Astrocyte (in vitro differentiated cells and primary cell): ENCODE data around the gene CYBC1. TPM values are rescaled to one million over a fixed set of nuclear protein-coding genes. Genes with fewer than 3 reads are reported as not detected.

ENCODE experiments used
- DNase-seq: peaks from one replicate; pipeline ENCODE4 v3.0.0-alpha.2; 2010; ENCODE audit warnings: low read depth
- FAIRE-seq: peaks from 2 replicates; lab custom pipeline; 2011; peaks lifted over from hg19 to GRCh38; lab: Jason Lieb, UNC
- H2AFZ ChIP-seq: 2 replicates; pipeline ENCODE4 v1.6.0; 2012; ENCODE audit warnings: low read depth, low read length, inconsistent platforms
- H3K27ac ChIP-seq: 2 replicates; pipeline ENCODE4 v1.5.1; 2011; ENCODE audit warnings: low read depth, low read length, inconsistent platforms
- H3K27me3 ChIP-seq: 2 replicates; pipeline ENCODE4 v1.6.0; 2011; ENCODE audit warnings: low read length, inconsistent platforms; ENCODE audit not compliant: insufficient read depth
- H3K36me3 ChIP-seq: 2 replicates; pipeline ENCODE4 v1.5.1; 2011; ENCODE audit warnings: low read length, inconsistent platforms; ENCODE audit not compliant: insufficient read depth
- H3K4me1 ChIP-seq: 2 replicates; pipeline ENCODE4 v1.5.1; 2011; ENCODE audit warnings: low read length, inconsistent platforms; ENCODE audit not compliant: insufficient read depth
- H3K4me2 ChIP-seq: 2 replicates; pipeline ENCODE4 v1.6.0; 2012; ENCODE audit warnings: low read length, inconsistent platforms
- H3K4me3 ChIP-seq: 2 replicates; pipeline ENCODE4 v1.5.1; 2011; ENCODE audit warnings: low read depth, mild to moderate bottlenecking, low read length, inconsistent platforms; ENCODE audit not compliant: insufficient read depth
- H3K79me2 ChIP-seq: 2 replicates; pipeline ENCODE4 v1.6.0; 2012; ENCODE audit warnings: mild to moderate bottlenecking, low read length, inconsistent platforms; ENCODE audit not compliant: insufficient read depth
- H3K9ac ChIP-seq: 2 replicates; pipeline ENCODE4 v1.6.0; 2012; ENCODE audit warnings: mild to moderate bottlenecking, low read length, inconsistent platforms
- H3K9me3 ChIP-seq: 2 replicates; pipeline ENCODE4 v1.5.1; 2012; ENCODE audit warnings: low read depth, mild to moderate bottlenecking, low read length, inconsistent platforms; ENCODE audit not compliant: insufficient read depth
- H4K20me1 ChIP-seq: 2 replicates; pipeline ENCODE4 v1.6.0; 2012; ENCODE audit warnings: low read length, inconsistent platforms; ENCODE audit not compliant: insufficient read depth
- H3K27ac Mint-ChIP-seq: one replicate; pipeline ENCODE4 v1.8.0; 2021; ENCODE audit warnings: mild to moderate bottlenecking, mixed read lengths; ENCODE audit not compliant: unreplicated experiment
- H3K27me3 Mint-ChIP-seq: one replicate; pipeline ENCODE4 v1.8.0; 2021; ENCODE audit warnings: low read depth, mixed read lengths; ENCODE audit not compliant: unreplicated experiment
- H3K36me3 Mint-ChIP-seq: one replicate; pipeline ENCODE4 v1.8.0; 2021; ENCODE audit warnings: low read depth, mixed read lengths; ENCODE audit not compliant: unreplicated experiment
- H3K4me1 Mint-ChIP-seq: one replicate; pipeline ENCODE4 v1.8.0; 2021; ENCODE audit warnings: low read depth, mixed read lengths; ENCODE audit not compliant: unreplicated experiment
- H3K4me3 Mint-ChIP-seq: one replicate; pipeline ENCODE4 v1.8.0; 2021; ENCODE audit warnings: mild to moderate bottlenecking, moderate library complexity, mixed read lengths; ENCODE audit not compliant: unreplicated experiment
- H3K9me3 Mint-ChIP-seq: one replicate; pipeline ENCODE4 v1.8.0; 2021; ENCODE audit warnings: mild to moderate bottlenecking, mixed read lengths; ENCODE audit not compliant: unreplicated experiment
- EZH2 ChIP-seq: IDR thresholded peaks from 2 replicates; pipeline ENCODE4 v1.6.1; 2012; ENCODE audit warnings: mild to moderate bottlenecking, low read length, inconsistent platforms; ENCODE audit not compliant: insufficient read depth
- total RNA-seq: library from RNA; stranded (reverse); gene quantifications from 2 replicates; pipeline ENCODE4 v1.2.1, GENCODE V29; 2021
- TF ChIP-seq, protein P1 (sequence below): IDR thresholded peaks from 2 replicates; pipeline ENCODE4 v1.5.1; 2011; ENCODE audit warnings: low read depth, mild to moderate bottlenecking, inconsistent platforms, low read length, moderate library complexity; ENCODE audit not compliant: insufficient read depth

CYBC1 gene
- total RNA-seq, 1 donor from 2014 or later = 67.3 TPM

DNA sequence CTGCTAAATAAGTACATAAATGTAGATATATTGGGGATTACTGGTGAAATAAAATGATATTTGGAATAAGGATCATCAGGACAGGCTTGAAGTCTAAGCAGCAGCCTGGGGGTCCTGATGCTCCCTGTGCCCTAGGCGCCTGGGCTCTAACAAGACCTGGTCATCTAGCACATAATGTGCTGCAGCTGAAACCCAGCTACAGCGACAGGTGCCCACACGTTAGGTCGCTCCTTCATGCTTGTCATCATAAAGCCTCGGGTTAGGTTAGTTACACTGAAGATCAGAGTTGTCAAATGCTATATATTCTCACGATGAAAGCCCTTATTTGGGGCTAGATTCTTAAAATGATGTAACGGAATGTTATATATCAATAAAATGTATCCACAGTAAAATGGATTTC, 19.5 kb upstream of the CYBC1 start:
- Histone ChIP-seq H3K9ac (no peak overlapping the region), H4K20me1 (peaks cover 4% of the 10 kb centered on the region), H3K36me3 (peaks cover 18% of the 10 kb centered on the region), H2AFZ (no peak overlapping the region), H3K27ac (no peak overlapping the region), H3K79me2 (no peaks in the 10 kb centered on the region), H3K4me2 (no peak overlapping the region), H3K27me3 (no peaks in the 10 kb centered on the region), H3K4me1 (no peaks in the 10 kb centered on the region), H3K4me3 (no peak overlapping the region), H3K9me3 (no peaks in the 10 kb centered on the region)
- FAIRE-seq (no peak), DNase-seq (no peak)
- no peaks in the 10 kb centered on the region for H3K27me3 Mint-ChIP-seq
- H3K36me3 Mint-ChIP-seq = peaks cover 28% of the 10 kb centered on the region
- TF ChIP-seq, protein P1, sequence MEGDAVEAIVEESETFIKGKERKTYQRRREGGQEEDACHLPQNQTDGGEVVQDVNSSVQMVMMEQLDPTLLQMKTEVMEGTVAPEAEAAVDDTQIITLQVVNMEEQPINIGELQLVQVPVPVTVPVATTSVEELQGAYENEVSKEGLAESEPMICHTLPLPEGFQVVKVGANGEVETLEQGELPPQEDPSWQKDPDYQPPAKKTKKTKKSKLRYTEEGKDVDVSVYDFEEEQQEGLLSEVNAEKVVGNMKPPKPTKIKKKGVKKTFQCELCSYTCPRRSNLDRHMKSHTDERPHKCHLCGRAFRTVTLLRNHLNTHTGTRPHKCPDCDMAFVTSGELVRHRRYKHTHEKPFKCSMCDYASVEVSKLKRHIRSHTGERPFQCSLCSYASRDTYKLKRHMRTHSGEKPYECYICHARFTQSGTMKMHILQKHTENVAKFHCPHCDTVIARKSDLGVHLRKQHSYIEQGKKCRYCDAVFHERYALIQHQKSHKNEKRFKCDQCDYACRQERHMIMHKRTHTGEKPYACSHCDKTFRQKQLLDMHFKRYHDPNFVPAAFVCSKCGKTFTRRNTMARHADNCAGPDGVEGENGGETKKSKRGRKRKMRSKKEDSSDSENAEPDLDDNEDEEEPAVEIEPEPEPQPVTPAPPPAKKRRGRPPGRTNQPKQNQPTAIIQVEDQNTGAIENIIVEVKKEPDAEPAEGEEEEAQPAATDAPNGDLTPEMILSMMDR = no peak
- TF ChIP-seq EZH2 = no peak
- H3K27ac Mint-ChIP-seq = no peak overlapping the region
- no peak overlapping the region for H3K4me3 Mint-ChIP-seq
- no peaks in the 10 kb centered on the region for H3K9me3 Mint-ChIP-seq
- H3K4me1 Mint-ChIP-seq = no peaks in the 10 kb centered on the region

DNA sequence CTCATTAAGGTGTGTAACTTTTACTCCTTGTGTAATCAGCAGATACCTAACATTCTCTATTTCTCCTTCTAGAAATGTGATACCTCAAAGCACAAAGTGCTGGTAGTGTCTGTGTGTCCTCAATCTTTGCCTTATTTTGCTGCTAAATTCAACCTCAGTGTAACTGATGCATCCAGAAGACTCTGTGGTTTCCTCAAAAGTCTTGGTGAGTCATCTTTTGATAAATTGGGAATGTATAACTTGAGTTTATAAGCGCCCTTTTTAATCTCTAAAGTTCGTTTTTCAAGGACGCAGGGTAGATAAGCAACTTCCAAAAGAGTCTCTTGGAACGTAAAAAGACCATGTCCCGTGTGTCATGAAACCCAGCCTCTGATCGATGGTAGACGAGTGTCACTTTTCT, 18.1 kb upstream of the CYBC1 start:
- Histone ChIP-seq H2AFZ (no peak overlapping the region), H3K4me2 (no peak overlapping the region), H4K20me1 (no peaks in the 10 kb centered on the region), H3K9me3 (no peaks in the 10 kb centered on the region), H3K36me3 (peaks cover 25% of the 10 kb centered on the region), H3K9ac (no peak overlapping the region), H3K4me3 (no peak overlapping the region), H3K79me2 (no peaks in the 10 kb centered on the region), H3K4me1 (no peaks in the 10 kb centered on the region), H3K27ac (no peak overlapping the region), H3K27me3 (no peaks in the 10 kb centered on the region)
- TF ChIP-seq, protein P1 = no peak
- no peak for TF ChIP-seq EZH2
- FAIRE-seq (no peak), DNase-seq (peak; percentile 42)
- Mint-ChIP-seq H3K4me1 (no peaks in the 10 kb centered on the region), H3K36me3 (peaks cover 38% of the 10 kb centered on the region), H3K4me3 (no peak overlapping the region), H3K27ac (no peak overlapping the region), H3K9me3 (no peaks in the 10 kb centered on the region), H3K27me3 (no peaks in the 10 kb centered on the region)

DNA sequence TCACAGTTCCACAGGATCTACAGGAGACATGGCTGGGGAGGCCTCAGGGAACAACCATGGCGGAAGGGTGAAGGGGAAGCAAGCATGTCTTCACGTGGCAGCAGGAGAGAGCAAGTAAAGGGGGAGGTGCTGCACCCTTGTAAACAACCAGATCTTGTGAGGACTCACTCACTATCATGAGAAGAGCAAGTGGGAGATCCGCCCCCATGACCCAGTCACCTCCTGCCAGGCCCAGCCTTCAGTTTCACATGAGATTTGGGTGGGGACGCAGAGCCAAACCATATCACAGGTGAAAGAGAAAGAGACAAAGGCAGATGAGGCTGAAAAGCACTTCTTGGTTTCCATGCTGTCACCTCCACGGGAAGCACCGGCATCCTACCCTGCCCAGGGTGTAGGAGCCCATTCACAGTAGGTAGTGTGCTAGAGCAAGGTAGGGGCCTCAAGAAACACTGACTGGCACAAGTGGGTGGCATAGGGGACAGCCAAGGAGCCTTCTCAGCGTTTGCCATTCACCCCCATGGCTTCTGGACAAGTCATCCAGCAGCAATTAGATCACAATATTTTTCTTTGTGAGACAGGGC, 14.6 kb upstream of the CYBC1 start:
- no peak overlapping the region for H3K27ac ChIP-seq
- Mint-ChIP-seq H3K4me3 (no peak overlapping the region), H3K9me3 (no peaks in the 10 kb centered on the region), H3K4me1 (no peaks in the 10 kb centered on the region), H3K27me3 (no peaks in the 10 kb centered on the region), H3K27ac (no peak overlapping the region), H3K36me3 (peaks cover 42% of the 10 kb centered on the region)
- TF ChIP-seq EZH2 = no peak
- TF ChIP-seq, protein P1 = no peak
- peaks cover 33% of the 10 kb centered on the region for H3K36me3 ChIP-seq
- H3K79me2 ChIP-seq = no peaks in the 10 kb centered on the region
- no peaks in the 10 kb centered on the region for H3K9me3 ChIP-seq
- no peaks in the 10 kb centered on the region for H3K27me3 ChIP-seq
- FAIRE-seq (no peak), DNase-seq (no peak)
- no peak overlapping the region for H3K9ac ChIP-seq
- no peak overlapping the region for H3K4me2 ChIP-seq
- no peak overlapping the region for H2AFZ ChIP-seq
- no peak overlapping the region for H3K4me3 ChIP-seq
- H4K20me1 ChIP-seq = peaks cover 12% of the 10 kb centered on the region
- H3K4me1 ChIP-seq = no peaks in the 10 kb centered on the region
